Measurements from ENCODE around the gene KRT85. TPM values are rescaled to one million over a fixed set of nuclear protein-coding genes. Genes with fewer than 3 reads are reported as not detected.

KRT85 gene
- total and polyA plus RNA-seq, 2 of the 13 experiments (the other 11 are each of a cell fraction or from before 2014, with no cell fraction given) = not detected

- TF ChIP-seq TIGD3 (CRISPR knock-in tag; IDR thresholded peaks at IDR 0.05; ENCODE audit: borderline replicate concordance) (no peak), BORCS8-MEF2B (CRISPR knock-in tag; IDR thresholded peaks at IDR 0.05) (no peak), ZNF260 (CRISPR knock-in tag; IDR thresholded peaks at IDR 0.05; ENCODE audit: borderline replicate concordance, low read depth) (no peak), KDM2A (CRISPR knock-in tag; IDR thresholded peaks at IDR 0.05; ENCODE audit: borderline replicate concordance, low read depth) (no peak), PRMT3 (CRISPR knock-in tag; IDR thresholded peaks at IDR 0.05; ENCODE audit: borderline replicate concordance, low read depth) (no peak)
- TF ChIP-seq, protein P1, sequence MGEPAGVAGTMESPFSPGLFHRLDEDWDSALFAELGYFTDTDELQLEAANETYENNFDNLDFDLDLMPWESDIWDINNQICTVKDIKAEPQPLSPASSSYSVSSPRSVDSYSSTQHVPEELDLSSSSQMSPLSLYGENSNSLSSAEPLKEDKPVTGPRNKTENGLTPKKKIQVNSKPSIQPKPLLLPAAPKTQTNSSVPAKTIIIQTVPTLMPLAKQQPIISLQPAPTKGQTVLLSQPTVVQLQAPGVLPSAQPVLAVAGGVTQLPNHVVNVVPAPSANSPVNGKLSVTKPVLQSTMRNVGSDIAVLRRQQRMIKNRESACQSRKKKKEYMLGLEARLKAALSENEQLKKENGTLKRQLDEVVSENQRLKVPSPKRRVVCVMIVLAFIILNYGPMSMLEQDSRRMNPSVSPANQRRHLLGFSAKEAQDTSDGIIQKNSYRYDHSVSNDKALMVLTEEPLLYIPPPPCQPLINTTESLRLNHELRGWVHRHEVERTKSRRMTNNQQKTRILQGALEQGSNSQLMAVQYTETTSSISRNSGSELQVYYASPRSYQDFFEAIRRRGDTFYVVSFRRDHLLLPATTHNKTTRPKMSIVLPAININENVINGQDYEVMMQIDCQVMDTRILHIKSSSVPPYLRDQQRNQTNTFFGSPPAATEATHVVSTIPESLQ (CRISPR knock-in tag; conservative IDR thresholded peaks at IDR 0.05) = no peak
- TF ChIP-seq, protein P2, sequence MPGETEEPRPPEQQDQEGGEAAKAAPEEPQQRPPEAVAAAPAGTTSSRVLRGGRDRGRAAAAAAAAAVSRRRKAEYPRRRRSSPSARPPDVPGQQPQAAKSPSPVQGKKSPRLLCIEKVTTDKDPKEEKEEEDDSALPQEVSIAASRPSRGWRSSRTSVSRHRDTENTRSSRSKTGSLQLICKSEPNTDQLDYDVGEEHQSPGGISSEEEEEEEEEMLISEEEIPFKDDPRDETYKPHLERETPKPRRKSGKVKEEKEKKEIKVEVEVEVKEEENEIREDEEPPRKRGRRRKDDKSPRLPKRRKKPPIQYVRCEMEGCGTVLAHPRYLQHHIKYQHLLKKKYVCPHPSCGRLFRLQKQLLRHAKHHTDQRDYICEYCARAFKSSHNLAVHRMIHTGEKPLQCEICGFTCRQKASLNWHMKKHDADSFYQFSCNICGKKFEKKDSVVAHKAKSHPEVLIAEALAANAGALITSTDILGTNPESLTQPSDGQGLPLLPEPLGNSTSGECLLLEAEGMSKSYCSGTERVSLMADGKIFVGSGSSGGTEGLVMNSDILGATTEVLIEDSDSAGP (CRISPR knock-in tag; IDR thresholded peaks at IDR 0.05; ENCODE audit: borderline replicate concordance) = no peak
Measured at GRCh38 chr12:52331039-52331438, 36.2 kb downstream of the KRT85 start (continued).
